Small intestine (tissue), 7 donors: Measurements from ENCODE around the gene SNRPD1. TPM values are rescaled to one million over a fixed set of nuclear protein-coding genes. Genes with fewer than 3 reads are reported as not detected.
"Not testable (repeated sequence)": the region's sequence is repeated elsewhere in the genome, so short reads cannot be mapped to it uniquely, and the experiment has no call there.

Experiments used
- DNase-seq, 2 donors: peaks; one replicate each; pipeline versions ENCODE4 v3.0.0 to v3.0.0-alpha.2; 2013
- FAIRE-seq: peaks from 2 replicates; lab custom pipeline; 2012; peaks lifted over from hg19 to GRCh38; lab: Jason Lieb, UNC
- H3K27ac ChIP-seq, 3 donors: one replicate each; pipeline ENCODE4 v1.5.1; 2013; ENCODE audit warnings: low read length in 2 of 3, mild to moderate bottlenecking in 2 of 3, control low read depth in 1 of 3, inconsistent platforms in 1 of 3, low read depth in 1 of 3, moderate library complexity in 1 of 3
- H3K27me3 ChIP-seq, 3 donors: one replicate each; pipeline ENCODE4 v1.6.1; 2013; ENCODE audit warnings: low read length in 3 of 3, inconsistent platforms in 1 of 3; ENCODE audit not compliant: control insufficient read depth in 3 of 3, insufficient read depth in 3 of 3
- H3K36me3 ChIP-seq, 3 donors: one replicate each; pipeline ENCODE4 v1.6.1; 2013; ENCODE audit warnings: low read length in 3 of 3, inconsistent platforms in 1 of 3, low read depth in 1 of 3, mild to moderate bottlenecking in 1 of 3, moderate library complexity in 1 of 3; ENCODE audit not compliant: control insufficient read depth in 3 of 3, insufficient read depth in 2 of 3
- H3K4me1 ChIP-seq, 3 donors: one replicate each; pipeline ENCODE4 v1.6.1; 2013; ENCODE audit warnings: low read length in 2 of 3, inconsistent platforms in 1 of 3, low read depth in 1 of 3, mild to moderate bottlenecking in 1 of 3, moderate library complexity in 1 of 3; ENCODE audit not compliant: control insufficient read depth in 3 of 3, insufficient read depth in 2 of 3
- H3K4me3 ChIP-seq, 3 donors: one replicate each; pipeline ENCODE4 v1.5.1; 2013; ENCODE audit warnings: low read length in 3 of 3, control low read depth in 1 of 3, inconsistent platforms in 1 of 3, low read depth in 1 of 3, mild to moderate bottlenecking in 1 of 3, moderate library complexity in 1 of 3
- H3K9me3 ChIP-seq, 2 donors: one replicate each; pipeline ENCODE4 v1.6.1; 2013; ENCODE audit warnings: low read depth in 1 of 2, low read length in 1 of 2; ENCODE audit not compliant: control insufficient read depth in 2 of 2, insufficient read depth in 1 of 2
- WGBS, 3 donors: extraction: QIAGEN DNeasy Blood & Tissue Kit; methylation state at CpG; one replicate each; pipeline ENCODE4 v1.1.7; 2013; 5-methylcytosine and 5-hydroxymethylcytosine counted together
- polyA plus RNA-seq, 4 donors: library from polyadenylated mRNA; stranded (reverse) in 3 of 4; unstranded in 1 of 4; fragments of 200-250 nt in 3 of 4; fragments of 120-200 nt in 1 of 4; gene quantifications; one replicate each; pipeline versions ENCODE4 v1.2.1 to v1.2.3, GENCODE V29; 2013
- donor health status: healthy with polysubstance abuse.
- donor health status: control.
- donor health status: control.
- donor health status: Bipolar disorder and iron deficiency.
- donor health status: healthy.

SNRPD1 gene
- polyA plus RNA-seq, 4 donors = 14.1 to 75.1 (median 33.0) TPM

- FAIRE-seq (no peak), DNase-seq (peak; percentile 20 to 46)
- peak overlapping the region; percentile 85 to 95 (median 90) for H3K4me3 ChIP-seq
- H3K36me3 ChIP-seq = no peaks in the 10 kb centered on the region
- H3K9me3 ChIP-seq = no peaks in the 10 kb centered on the region
- no peaks in the 10 kb centered on the region for H3K27me3 ChIP-seq
- peak overlapping the region; percentile 100 for H3K27ac ChIP-seq
- H3K4me1 ChIP-seq = peaks cover 0 to 10% (median 4%) of the 10 kb centered on the region in 3 donors
- WGBS, 3 donors = 24 to 47% (median 31%) methylated on average over 18 of the region's 18 CpGs
Observed at GRCh38 chr18:21598726-21599584, 13.2 kb upstream of the SNRPD1 start.

GRCh38 chr18:21599585-21600525 lies 12.3 kb upstream of the SNRPD1 start:
- Histone ChIP-seq H3K9me3 (no peaks in the 10 kb centered on the region), H3K4me1 (peaks cover 0 to 10% (median 5%) of the 10 kb centered on the region in 3 donors), H3K4me3 (peak overlapping the region; percentile 85 to 95 (median 90)), H3K27ac (peak overlapping the region; percentile 100), H3K27me3 (no peaks in the 10 kb centered on the region), H3K36me3 (no peaks in the 10 kb centered on the region)
- no peak for FAIRE-seq
- DNase-seq = peak in 1 of 2 donors; percentile 93
- WGBS, 3 donors = 0 to 1% (median 0%) methylated on average over 62 to 67 of the region's 67 CpGs

GRCh38 chr18:21600526-21601410 lies 11.3 kb upstream of the SNRPD1 start, which contains the start of gene ESCO1:
TSS of gene ESCO1 (minus strand) at chr18:21600704. CDS start at chr18:21574843, 25,861 bp downstream.
- no peak for FAIRE-seq

GRCh38 chr18:21602299-21602587 lies 9.9 kb upstream of the SNRPD1 start:
- 77 to 93% (median 79%) methylated on average over 5 of the region's 5 CpGs for WGBS, 3 donors
- Histone ChIP-seq H3K36me3 (no peaks in the 10 kb centered on the region), H3K27ac (no peak overlapping the region), H3K9me3 (no peaks in the 10 kb centered on the region), H3K4me1 (peaks cover 0 to 10% (median 7%) of the 10 kb centered on the region in 3 donors), H3K4me3 (no peak overlapping the region), H3K27me3 (no peaks in the 10 kb centered on the region)
- FAIRE-seq (no peak), DNase-seq (no peak)

More at GRCh38 chr18:21600526-21601410, 11.3 kb upstream of the SNRPD1 start, which contains the start of gene ESCO1:
- Histone ChIP-seq H3K27me3 (no peaks in the 10 kb centered on the region), H3K4me1 (peaks cover 0 to 10% (median 7%) of the 10 kb centered on the region in 3 donors), H3K27ac (peak within 1 kb of the TSS; percentile 100), H3K36me3 (no peaks in the 10 kb centered on the region), H3K4me3 (peak within 1 kb of the TSS; percentile 85 to 95 (median 90)), H3K9me3 (no peaks in the 10 kb centered on the region)
- WGBS, 3 donors = 7 to 8% (median 7%) methylated on average over 72 to 74 of the region's 74 CpGs
- DNase-seq = peak; percentile 98 to 99

GRCh38 chr18:21604671-21605070 lies 7.4 kb upstream of the SNRPD1 start:
- Histone ChIP-seq H3K36me3 (no peaks in the 10 kb centered on the region), H3K4me3 (no peak overlapping the region), H3K9me3 (no peaks in the 10 kb centered on the region), H3K27me3 (no peaks in the 10 kb centered on the region), H3K27ac (peak overlapping the region in 2 of 3 donors; percentile 17 to 70), H3K4me1 (peaks cover 0 to 4% (median 3%) of the 10 kb centered on the region in 3 donors)
- 4 to 30% (median 10%) methylated on average over 2 of the region's 2 CpGs for WGBS, 3 donors
- DNase-seq (no peak), FAIRE-seq (no peak)

GRCh38 chr18:21605213-21605612 lies 6.9 kb upstream of the SNRPD1 start:
- FAIRE-seq (no peak), DNase-seq (peak in 1 of 2 donors; percentile 48)
- H3K36me3 ChIP-seq = no peaks in the 10 kb centered on the region

GRCh38 chr18:21611401-21612124 lies 551 bp upstream of the SNRPD1 start:
- WGBS, 3 donors = 52 to 61% (median 54%) methylated on average over 26 to 30 of the region's 30 CpGs
- Histone ChIP-seq H3K27ac (peak overlapping the region in 2 of 3 donors; percentile 42 to 95), H3K4me3 (peak overlapping the region in 2 of 3 donors; percentile 70 to 97)
- H3K36me3 ChIP-seq, H3K4me1 ChIP-seq, FAIRE-seq, H3K9me3 ChIP-seq, H3K27me3 ChIP-seq, DNase-seq: not testable (repeated sequence)

More at GRCh38 chr18:21605213-21605612, 6.9 kb upstream of the SNRPD1 start:
- no peaks in the 10 kb centered on the region for H3K9me3 ChIP-seq
- peak overlapping the region in 2 of 3 donors; percentile 17 to 70 for H3K27ac ChIP-seq
- peaks cover 0 to 4% (median 3%) of the 10 kb centered on the region in 3 donors for H3K4me1 ChIP-seq
- H3K4me3 ChIP-seq = no peak overlapping the region
- no peaks in the 10 kb centered on the region for H3K27me3 ChIP-seq
